Neural cell (in vitro differentiated cells): ENCODE measurements around the gene SMCR8. TPM values are rescaled to one million over a fixed set of nuclear protein-coding genes. Genes with fewer than 3 reads are reported as not detected.

Experiments
- H2AFZ ChIP-seq: fragments of 200-600, 300-800 bp; sonication (generic), shearing (Covaris generic); 2 replicates; pipeline ENCODE4 v1.6.0; 2014; ENCODE audit warnings: low read depth, mild to moderate bottlenecking, antibody characterized with exemption, low read length, moderate library complexity
- H3F3A ChIP-seq: fragments of 200-600 bp; shearing (Covaris generic); 2 replicates; pipeline ENCODE4 v1.6.1; 2016; ENCODE audit warnings: mild to moderate bottlenecking, moderate library complexity, mixed read lengths, antibody characterized with exemption, low read length; ENCODE audit not compliant: insufficient read depth, poor library complexity, severe bottlenecking
- H3K27ac ChIP-seq: fragments of 200-600, 300-800 bp; sonication (generic), shearing (Covaris generic); 2 replicates; pipeline ENCODE4 v1.5.1; 2014; ENCODE audit warnings: mild to moderate bottlenecking, low read length, moderate library complexity
- H3K27me3 ChIP-seq: fragments of 300-800, 200-600 bp; sonication (generic), shearing (Covaris generic); 2 replicates; pipeline ENCODE4 v1.6.0; 2014; ENCODE audit warnings: mild to moderate bottlenecking, low read depth, low read length, moderate library complexity; ENCODE audit not compliant: insufficient read depth
- H3K36me3 ChIP-seq: fragments of 300-800, 200-600 bp; sonication (generic), shearing (Covaris generic); 2 replicates; pipeline ENCODE4 v1.5.1; 2014; ENCODE audit warnings: mild to moderate bottlenecking, antibody characterized with exemption, low read length, moderate library complexity; ENCODE audit not compliant: insufficient read depth
- H3K4me2 ChIP-seq: fragments of 300-800, 200-600 bp; sonication (generic), shearing (Covaris generic); 2 replicates; pipeline ENCODE4 v1.6.0; 2014; ENCODE audit warnings: mild to moderate bottlenecking, low read length
- H3K4me3 ChIP-seq: fragments of 300-800, 200-600 bp; sonication (generic), shearing (Covaris generic); 2 replicates; pipeline ENCODE4 v1.5.1; 2014; ENCODE audit warnings: mild to moderate bottlenecking, low read length, moderate library complexity
- H3K79me2 ChIP-seq: fragments of 200-600 bp; shearing (Covaris generic); replicated peaks from 2 replicates; pipeline ENCODE4 v1.6.0; 2014; ENCODE audit warnings: mild to moderate bottlenecking, low read length, moderate library complexity; ENCODE audit not compliant: insufficient read depth
- H3K9ac ChIP-seq: fragments of 300-800, 200-600 bp; sonication (generic), shearing (Covaris generic); 2 replicates; pipeline ENCODE4 v1.6.1; 2016; ENCODE audit warnings: mild to moderate bottlenecking, low read length, mixed read lengths
- H3K9me2 ChIP-seq: fragments of 200-600 bp; shearing (Covaris generic); 2 replicates; pipeline ENCODE4 v1.6.1; 2016; ENCODE audit warnings: mild to moderate bottlenecking, low read length, mixed read lengths; ENCODE audit not compliant: insufficient read depth
- H3K9me3 ChIP-seq: fragments of 200-600, 300-800 bp; sonication (generic), shearing (Covaris generic); 2 replicates; pipeline ENCODE4 v1.6.1; 2016; ENCODE audit warnings: mild to moderate bottlenecking, mixed run types, low read length, moderate library complexity, mixed read lengths
- H4K20me1 ChIP-seq: fragments of 200-600 bp; shearing (Covaris generic); 2 replicates; pipeline ENCODE4 v1.6.1; 2016; ENCODE audit warnings: mild to moderate bottlenecking, mixed run types; ENCODE audit not compliant: insufficient read depth
- CTCF ChIP-seq: fragments of 450-650 bp; IDR thresholded peaks from 2 replicates; pipeline ENCODE4 v1.5.1; 2014; ENCODE audit warnings: antibody characterized with exemption, mild to moderate bottlenecking, moderate library complexity; ENCODE audit not compliant: poor library complexity, severe bottlenecking
- EP300 ChIP-seq: fragments of 450-650 bp; conservative IDR thresholded peaks from 2 replicates; pipeline ENCODE4 v1.6.1; 2014; ENCODE audit warnings: antibody characterized with exemption, mild to moderate bottlenecking, moderate library complexity; ENCODE audit not compliant: poor library complexity, severe bottlenecking
- EZH2 ChIP-seq: fragments of 200-600, 300-800 bp; shearing (Covaris generic), sonication (generic); IDR thresholded peaks from 2 replicates; pipeline ENCODE4 v1.6.1; 2014; ENCODE audit warnings: antibody characterized with exemption, low read length, borderline replicate concordance, mild to moderate bottlenecking; ENCODE audit not compliant: insufficient read depth, poor library complexity, severe bottlenecking
- MXI1 ChIP-seq: fragments of 450-650 bp; conservative IDR thresholded peaks from 2 replicates; pipeline ENCODE4 v1.6.1; 2014; ENCODE audit warnings: antibody characterized with exemption, mild to moderate bottlenecking; ENCODE audit not compliant: poor library complexity, severe bottlenecking
- POLR2AphosphoS5 ChIP-seq: IDR thresholded peaks from 2 replicates; pipeline ENCODE4 v1.6.1; 2012
- RAD21 ChIP-seq: fragments of 450-650 bp; conservative IDR thresholded peaks from 2 replicates; pipeline ENCODE4 v1.6.1; 2014; ENCODE audit warnings: antibody characterized with exemption, mild to moderate bottlenecking, moderate library complexity
- REST ChIP-seq: IDR thresholded peaks from 2 replicates; pipeline ENCODE4 v1.6.1; 2012; ENCODE audit warnings: borderline replicate concordance
- SMC3 ChIP-seq: fragments of 450-650 bp; conservative IDR thresholded peaks from 2 replicates; pipeline ENCODE4 v1.6.1; 2014; ENCODE audit warnings: antibody characterized with exemption, mild to moderate bottlenecking, moderate library complexity; ENCODE audit not compliant: poor library complexity
- TAF1 ChIP-seq: IDR thresholded peaks from 2 replicates; pipeline ENCODE4 v1.6.1; 2012; ENCODE audit warnings: low read depth
- polyA plus RNA-seq: library from polyadenylated mRNA; depleted of rRNA; stranded (reverse); fragments of >200 nt; gene quantifications from 2 replicates; pipeline ENCODE4 v1.2.3, GENCODE V29; 2014

Gene SMCR8
- polyA plus RNA-seq, 1 donor from 2014 or later = 4.3 TPM

- Histone ChIP-seq H3K79me2 (no peaks in the 10 kb centered on the region), H3K4me2 (no peak overlapping the region), H3K9me2 (no peaks in the 10 kb centered on the region), H3K9me3 (no peaks in the 10 kb centered on the region), H3K36me3 (no peaks in the 10 kb centered on the region), H4K20me1 (no peaks in the 10 kb centered on the region), H3K27me3 (no peaks in the 10 kb centered on the region), H2AFZ (no peak overlapping the region), H3K4me3 (no peak overlapping the region), H3F3A (no peaks in the 10 kb centered on the region), H3K9ac (no peak overlapping the region), H3K27ac (no peak overlapping the region)
- TF ChIP-seq EZH2 (no peak), REST (no peak), POLR2AphosphoS5 (no peak), CTCF (no peak), TAF1 (no peak), SMC3 (no peak), EP300 (no peak), MXI1 (no peak), RAD21 (no peak)
Observed at GRCh38 chr17:18356624-18357023, 41.5 kb downstream of the SMCR8 start.

GRCh38 chr17:18360518-18360917 is 45.4 kb downstream of the SMCR8 start:
- H3K27me3 ChIP-seq = no peaks in the 10 kb centered on the region
- no peak overlapping the region for H3K9ac ChIP-seq
- no peaks in the 10 kb centered on the region for H3K9me3 ChIP-seq
- TF ChIP-seq SMC3 (no peak), EP300 (no peak), TAF1 (no peak), POLR2AphosphoS5 (no peak), MXI1 (no peak), CTCF (no peak), EZH2 (no peak), REST (no peak), RAD21 (no peak)
- no peaks in the 10 kb centered on the region for H3F3A ChIP-seq
- no peak overlapping the region for H3K27ac ChIP-seq
- no peaks in the 10 kb centered on the region for H3K79me2 ChIP-seq
- H3K9me2 ChIP-seq = no peaks in the 10 kb centered on the region
- H3K4me3 ChIP-seq = no peak overlapping the region
- no peak overlapping the region for H3K4me2 ChIP-seq
- H3K36me3 ChIP-seq = no peaks in the 10 kb centered on the region
- no peaks in the 10 kb centered on the region for H4K20me1 ChIP-seq
- H2AFZ ChIP-seq = no peak overlapping the region
